Psoas muscle (tissue), 8 donors: ENCODE results near the gene SYK. TPM values are rescaled to one million over a fixed set of nuclear protein-coding genes. Genes with fewer than 3 reads are reported as not detected.

Source experiments
- ATAC-seq, 4 donors: fragments of 200-7000 bp; cut with Tn5 transposase; one replicate each; pipeline ENCODE4 v1.9.1; 2020; ENCODE audit warnings: moderate library complexity in 3 of 4, mild to moderate bottlenecking in 2 of 4
- DNase-seq, 2 donors: peaks; one replicate each; pipeline ENCODE4 v3.0.0-alpha.2; 2020
- H3K27ac ChIP-seq: fragments of 200-600 bp; one replicate; pipeline ENCODE4 v1.8.0; 2022
- H3K27me3 ChIP-seq, 3 donors: fragments of 200-600 bp in 1 of 3; one replicate each; pipeline versions ENCODE4 v1.6.1 to v1.8.0; 2013 to 2022; ENCODE audit warnings: low read length in 2 of 3, mild to moderate bottlenecking in 2 of 3, moderate library complexity in 1 of 3; ENCODE audit not compliant: insufficient read depth in 3 of 3
- H3K36me3 ChIP-seq, 2 donors: fragments of 200-600 bp in 1 of 2; one replicate each; pipeline versions ENCODE4 v1.6.1 to v1.8.0; 2013 to 2022; ENCODE audit warnings: low read depth in 1 of 2, mild to moderate bottlenecking in 1 of 2, moderate library complexity in 1 of 2; ENCODE audit not compliant: insufficient read depth in 1 of 2
- H3K4me1 ChIP-seq: fragments of 200-600 bp; one replicate; pipeline ENCODE4 v1.8.0; 2022
- H3K4me3 ChIP-seq: fragments of 200-600 bp; one replicate; pipeline ENCODE4 v1.8.0; 2022; ENCODE audit warnings: mild to moderate bottlenecking
- H3K9me3 ChIP-seq: fragments of 200-600 bp; one replicate; pipeline ENCODE4 v1.8.0; 2022
- WGBS, 3 donors: extraction: QIAGEN DNeasy Blood & Tissue Kit; methylation state at CpG; one replicate each; pipeline versions ENCODE4 v1.1.6 to v1.1.7; 2013; 5-methylcytosine and 5-hydroxymethylcytosine counted together
- intact Hi-C, 2 donors: fragments of 100-400 bp; cut with DNase I; formaldehyde crosslinking; loops; one replicate each; pipeline versions ENCODE4 v1.11.0 to v1.14.2; 2022
- polyA plus RNA-seq, 3 donors: library from polyadenylated mRNA; stranded (reverse); fragments of 200-250 nt; gene quantifications; one replicate each; pipeline ENCODE4 v1.2.3, GENCODE V29; 2013
- total RNA-seq, 4 donors: library from RNA; stranded (reverse); fragmentation: NEBNext Ultra II Directional in 2 of 4; extraction: Animal tissue kit (Norgen Biotek cat#: 25700) in 2 of 4; gene quantifications; one replicate each; pipeline versions ENCODE4 v1.2.1 to v1.2.4, GENCODE V29; 2021 to 2023
- TF ChIP-seq, protein P1 (sequence below): fragments of 200-600 bp; IDR thresholded peaks from one replicate; pipeline ENCODE4 v1.8.0; 2022; ENCODE audit warnings: antibody characterized with exemption
- donor health status: healthy with polysubstance abuse.
- donor health status: DM: no; HTN: no; CAD: no; lungs with moderate emphysema.
- donor health status: Bipolar disorder and iron deficiency.
- donor health status: healthy.
- donor health status: DM: yes; HTN: yes; CAD: no.
- donor health status: DM: no; HTN: no; CAD: no.
- donor health status: DM: no; HTN: no; CAD: no.
- donor health status: DM: yes; HTN: yes; CAD: no.

The SYK gene
- total and polyA plus RNA-seq, 7 donors: 0.40 to 2.8 (median 1.4) TPM

DNA sequence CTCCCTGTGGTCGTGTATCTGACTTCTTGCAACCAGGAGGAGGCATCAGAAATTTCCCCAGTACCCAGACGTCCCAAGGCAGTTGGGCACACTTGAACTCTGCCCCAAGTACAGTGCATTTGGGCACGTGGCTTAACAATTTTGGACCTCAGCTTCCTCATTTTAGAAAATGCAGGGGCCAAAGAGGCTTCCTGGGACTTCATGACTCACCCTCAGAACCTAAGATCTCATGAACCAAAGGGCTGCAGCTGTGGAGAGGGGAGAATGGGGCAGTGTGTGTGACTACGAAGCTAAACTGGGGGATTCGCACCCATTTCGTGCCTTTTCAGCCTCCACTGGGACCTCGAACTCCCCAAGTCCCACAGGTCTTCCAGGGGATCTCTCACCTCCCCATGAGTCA is 59.2 kb downstream of the SYK start:
- DNase-seq (no peak), ATAC-seq (no peak)
- no peaks in the 10 kb centered on the region for H3K4me1 ChIP-seq
- intact Hi-C loops: no loop called here
- no peaks in the 10 kb centered on the region for H3K9me3 ChIP-seq
- H3K36me3 ChIP-seq: no peaks in the 10 kb centered on the region
- H3K27ac ChIP-seq: no peak overlapping the region
- H3K27me3 ChIP-seq: no peaks in the 10 kb centered on the region
- WGBS, 3 donors: 83 to 86% (median 85%) methylated on average over 7 of the region's 7 CpGs
- no peak overlapping the region for H3K4me3 ChIP-seq
- TF ChIP-seq, protein P1, sequence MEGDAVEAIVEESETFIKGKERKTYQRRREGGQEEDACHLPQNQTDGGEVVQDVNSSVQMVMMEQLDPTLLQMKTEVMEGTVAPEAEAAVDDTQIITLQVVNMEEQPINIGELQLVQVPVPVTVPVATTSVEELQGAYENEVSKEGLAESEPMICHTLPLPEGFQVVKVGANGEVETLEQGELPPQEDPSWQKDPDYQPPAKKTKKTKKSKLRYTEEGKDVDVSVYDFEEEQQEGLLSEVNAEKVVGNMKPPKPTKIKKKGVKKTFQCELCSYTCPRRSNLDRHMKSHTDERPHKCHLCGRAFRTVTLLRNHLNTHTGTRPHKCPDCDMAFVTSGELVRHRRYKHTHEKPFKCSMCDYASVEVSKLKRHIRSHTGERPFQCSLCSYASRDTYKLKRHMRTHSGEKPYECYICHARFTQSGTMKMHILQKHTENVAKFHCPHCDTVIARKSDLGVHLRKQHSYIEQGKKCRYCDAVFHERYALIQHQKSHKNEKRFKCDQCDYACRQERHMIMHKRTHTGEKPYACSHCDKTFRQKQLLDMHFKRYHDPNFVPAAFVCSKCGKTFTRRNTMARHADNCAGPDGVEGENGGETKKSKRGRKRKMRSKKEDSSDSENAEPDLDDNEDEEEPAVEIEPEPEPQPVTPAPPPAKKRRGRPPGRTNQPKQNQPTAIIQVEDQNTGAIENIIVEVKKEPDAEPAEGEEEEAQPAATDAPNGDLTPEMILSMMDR: no peak

DNA sequence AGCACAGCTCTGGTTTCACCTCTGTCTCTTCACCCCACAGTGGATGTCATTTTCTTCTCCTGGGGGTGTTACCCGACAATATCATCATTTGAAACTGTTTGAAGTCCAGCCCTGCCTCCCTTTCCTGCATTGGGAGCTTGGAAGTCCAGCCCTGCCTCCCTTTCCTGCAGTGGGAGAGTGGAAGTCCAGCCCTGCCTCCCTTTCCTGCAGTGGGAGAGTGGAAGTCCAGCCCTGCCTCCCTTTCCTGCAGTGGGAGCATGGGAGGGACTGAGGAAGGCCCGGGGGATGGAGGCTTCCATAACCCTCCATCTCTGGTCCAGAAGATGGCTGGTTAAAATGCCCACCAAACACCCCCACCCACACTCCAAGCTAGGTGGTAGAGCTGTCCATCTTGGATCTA is 59.8 kb downstream of the SYK start:
- Histone ChIP-seq H3K27me3 (no peaks in the 10 kb centered on the region), H3K27ac (no peak overlapping the region), H3K36me3 (no peaks in the 10 kb centered on the region), H3K4me1 (no peaks in the 10 kb centered on the region), H3K9me3 (no peaks in the 10 kb centered on the region), H3K4me3 (no peak overlapping the region)
- intact Hi-C loops: no loop called here
- DNase-seq (no peak), ATAC-seq (no peak)
- TF ChIP-seq, protein P1: no peak
- 66 to 82% (median 66%) methylated on average over 2 of the region's 2 CpGs for WGBS, 3 donors

DNA sequence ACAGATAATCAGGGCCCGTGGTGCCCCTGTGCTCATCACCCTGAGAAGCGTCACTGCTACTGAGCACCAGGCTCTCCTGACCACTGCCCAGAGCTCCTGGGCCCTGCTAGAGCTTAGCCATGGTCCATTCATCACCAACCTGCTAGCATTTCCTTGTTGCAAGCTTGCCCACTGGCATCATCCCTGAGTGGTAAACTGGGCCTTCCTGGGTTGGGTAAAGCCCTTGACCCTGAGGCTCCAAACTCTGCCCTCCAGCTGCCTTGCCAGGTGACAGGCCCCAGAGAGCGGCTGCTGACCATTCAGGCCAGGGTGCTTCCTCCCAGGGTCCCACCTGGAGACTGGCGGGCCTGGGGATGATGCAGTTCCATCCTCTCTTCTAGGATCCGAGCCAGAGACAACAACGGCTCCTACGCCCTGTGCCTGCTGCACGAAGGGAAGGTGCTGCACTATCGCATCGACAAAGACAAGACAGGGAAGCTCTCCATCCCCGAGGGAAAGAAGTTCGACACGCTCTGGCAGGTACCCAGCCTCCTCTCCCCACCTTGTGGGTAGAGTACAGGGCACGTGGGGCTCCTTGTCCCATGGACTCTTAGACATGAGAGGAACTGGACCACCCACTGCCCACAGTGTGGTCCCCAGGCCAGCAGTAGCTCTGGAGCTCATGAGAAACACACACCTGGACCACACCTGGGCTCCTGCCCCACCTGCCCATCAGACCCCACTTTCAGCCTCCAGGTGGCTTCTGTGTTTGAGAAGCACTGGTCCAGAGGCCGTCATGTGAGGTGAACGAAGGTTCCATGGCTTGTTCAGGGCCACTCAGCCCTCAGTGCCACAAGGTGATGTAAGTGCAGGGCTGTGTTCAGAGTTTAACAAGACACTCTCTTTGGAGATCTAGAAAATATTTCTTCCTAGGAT is 60.5 kb downstream of the SYK start:
- Histone ChIP-seq H3K4me3 (no peak overlapping the region), H3K27me3 (no peaks in the 10 kb centered on the region), H3K36me3 (no peaks in the 10 kb centered on the region), H3K9me3 (no peaks in the 10 kb centered on the region), H3K4me1 (no peaks in the 10 kb centered on the region), H3K27ac (no peak overlapping the region)
- no peak for ATAC-seq
- no peak for DNase-seq
- intact Hi-C loops: no loop called here
- WGBS, 3 donors: 89 to 92% (median 89%) methylated on average over 16 of the region's 16 CpGs
- TF ChIP-seq, protein P1: no peak

DNA sequence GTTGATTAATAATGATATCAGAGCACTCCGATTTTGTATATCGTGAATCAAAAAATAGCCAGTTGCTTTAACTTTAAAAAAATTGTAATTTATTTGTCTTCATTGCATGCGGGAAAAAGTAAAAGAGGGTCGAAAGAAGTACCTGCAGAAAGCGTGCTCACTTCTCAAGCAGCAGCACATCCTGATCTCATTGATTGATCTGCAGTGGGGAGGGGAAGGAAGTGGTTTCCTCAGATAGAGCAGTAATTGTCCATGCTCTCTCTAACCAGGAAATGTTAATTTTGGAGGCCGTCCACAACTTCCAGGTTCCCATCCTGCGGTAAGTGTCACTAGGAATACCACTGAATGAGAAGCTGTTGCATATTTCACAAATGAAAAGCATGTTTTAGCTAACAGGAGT is 63.2 kb downstream of the SYK start:
- H3K9me3 ChIP-seq: no peaks in the 10 kb centered on the region
- no peaks in the 10 kb centered on the region for H3K27me3 ChIP-seq
- ATAC-seq (no peak), DNase-seq (no peak)
- no peak overlapping the region for H3K27ac ChIP-seq
- H3K4me3 ChIP-seq: no peak overlapping the region
- WGBS, 3 donors: 74 to 83% (median 77%) methylated on average over 7 of the region's 7 CpGs
- no peaks in the 10 kb centered on the region for H3K4me1 ChIP-seq
- intact Hi-C loops: no loop called here
- TF ChIP-seq, protein P1: no peak
- H3K36me3 ChIP-seq: no peaks in the 10 kb centered on the region
